D721Med (cell line): ENCODE data around the gene RYR3.

ENCODE experiments used
- DNase-seq: peaks from one replicate; pipeline ENCODE4 v3.0.0; 2011; ENCODE audit warnings: low spot score; ENCODE audit not compliant: insufficient read length
- FAIRE-seq: peaks from 2 replicates; lab custom pipeline; 2011; peaks lifted over from hg19 to GRCh38; lab: Jason Lieb, UNC
- TF ChIP-seq, protein P1 (sequence below): IDR thresholded peaks from 2 replicates; pipeline ENCODE4 v1.5.1; 2012; ENCODE audit warnings: mild to moderate bottlenecking, control low read depth; ENCODE audit not compliant: insufficient read depth; ENCODE audit errors: missing control alignments

The RYR3 gene

DNA sequence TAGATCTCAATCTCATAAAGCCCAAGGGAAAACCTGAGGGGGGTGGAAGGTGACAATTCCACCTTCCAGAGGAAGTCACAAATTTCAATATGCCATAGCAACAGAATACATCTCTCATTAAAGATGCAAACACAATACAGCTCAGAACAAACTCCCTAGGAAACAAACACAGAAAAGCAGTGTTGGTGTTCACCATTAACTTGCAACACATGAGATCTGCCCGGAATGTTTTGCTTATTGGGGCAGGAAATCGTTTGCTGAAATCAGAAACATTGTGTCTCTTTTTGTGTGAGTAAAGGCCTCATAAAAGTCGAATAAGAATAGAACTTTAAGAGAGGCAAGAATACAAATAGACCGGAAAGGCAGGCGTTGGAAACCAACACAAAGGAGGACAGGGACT lies 5.8 kb upstream of the RYR3 start:
- DNase-seq (no peak), FAIRE-seq (no peak)
- TF ChIP-seq, protein P1, sequence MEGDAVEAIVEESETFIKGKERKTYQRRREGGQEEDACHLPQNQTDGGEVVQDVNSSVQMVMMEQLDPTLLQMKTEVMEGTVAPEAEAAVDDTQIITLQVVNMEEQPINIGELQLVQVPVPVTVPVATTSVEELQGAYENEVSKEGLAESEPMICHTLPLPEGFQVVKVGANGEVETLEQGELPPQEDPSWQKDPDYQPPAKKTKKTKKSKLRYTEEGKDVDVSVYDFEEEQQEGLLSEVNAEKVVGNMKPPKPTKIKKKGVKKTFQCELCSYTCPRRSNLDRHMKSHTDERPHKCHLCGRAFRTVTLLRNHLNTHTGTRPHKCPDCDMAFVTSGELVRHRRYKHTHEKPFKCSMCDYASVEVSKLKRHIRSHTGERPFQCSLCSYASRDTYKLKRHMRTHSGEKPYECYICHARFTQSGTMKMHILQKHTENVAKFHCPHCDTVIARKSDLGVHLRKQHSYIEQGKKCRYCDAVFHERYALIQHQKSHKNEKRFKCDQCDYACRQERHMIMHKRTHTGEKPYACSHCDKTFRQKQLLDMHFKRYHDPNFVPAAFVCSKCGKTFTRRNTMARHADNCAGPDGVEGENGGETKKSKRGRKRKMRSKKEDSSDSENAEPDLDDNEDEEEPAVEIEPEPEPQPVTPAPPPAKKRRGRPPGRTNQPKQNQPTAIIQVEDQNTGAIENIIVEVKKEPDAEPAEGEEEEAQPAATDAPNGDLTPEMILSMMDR: no peak

DNA sequence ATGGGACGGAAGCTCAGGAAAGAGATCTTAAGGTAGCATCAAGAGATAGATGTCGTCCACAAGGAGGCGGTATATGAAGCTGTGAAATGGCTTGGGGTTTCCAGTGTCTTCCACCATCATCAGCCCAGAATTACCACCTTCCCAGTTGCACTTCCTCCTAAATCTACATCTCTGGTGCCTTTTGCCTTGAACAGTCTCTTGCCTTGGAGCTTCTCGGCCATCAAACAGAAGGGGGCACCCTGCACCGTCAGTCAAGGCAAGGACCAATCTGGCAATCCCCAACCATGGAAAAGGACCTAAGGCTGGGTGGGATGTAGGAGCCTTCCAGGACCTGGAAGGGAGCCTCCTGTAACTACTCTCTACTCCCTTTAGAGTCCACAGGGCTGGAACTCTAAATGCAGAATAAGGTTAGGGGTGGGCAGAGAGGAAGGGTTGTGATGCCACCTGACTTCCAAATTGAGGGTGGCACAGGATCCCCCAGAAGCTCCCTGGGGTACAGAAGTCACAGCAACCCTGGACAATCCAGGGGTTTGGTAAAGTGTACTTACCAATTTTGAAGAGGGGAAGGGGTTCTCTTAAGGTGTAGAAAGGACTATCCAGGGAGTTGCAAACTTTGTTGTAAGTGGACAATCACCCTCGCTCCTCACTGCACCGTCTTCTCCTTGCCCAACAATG lies 1.0 kb upstream of the RYR3 start:
- FAIRE-seq: no peak
- no peak for DNase-seq

DNA sequence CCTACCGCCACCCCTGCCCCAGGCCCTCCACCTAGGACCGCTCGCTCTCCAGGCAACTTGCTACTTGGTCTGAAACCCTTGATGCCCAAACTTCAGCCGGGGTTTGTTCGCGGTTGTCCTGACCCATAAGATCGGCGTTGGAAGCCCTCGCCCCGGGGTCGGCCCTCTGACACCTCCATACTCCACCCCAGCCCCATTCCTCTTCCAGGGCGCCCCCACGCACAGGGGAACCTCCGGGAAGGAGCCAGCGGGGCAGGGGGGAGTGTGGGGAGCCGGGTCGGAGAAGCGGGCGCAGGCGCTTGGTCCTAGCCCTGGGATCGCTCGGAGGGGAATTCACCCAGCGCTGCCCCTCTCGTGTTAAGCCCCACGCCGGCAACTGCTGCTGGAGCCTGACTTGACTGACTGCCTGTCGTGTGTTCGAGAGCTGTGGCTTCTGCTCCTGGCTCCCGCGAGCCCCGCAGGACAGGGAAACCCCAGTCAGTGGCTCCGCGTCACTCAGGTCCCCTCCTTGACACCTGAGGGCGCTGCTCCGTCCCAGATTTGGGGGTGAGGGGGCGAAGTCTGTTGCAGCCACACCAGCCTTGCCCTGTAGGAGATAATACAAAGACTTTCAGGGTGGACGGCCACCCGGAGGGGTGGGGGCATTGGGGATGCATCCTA lies 675 bp downstream of the RYR3 start:
- no peak for DNase-seq

More for the DNA sequence above, 1.0 kb upstream of the RYR3 start:
- TF ChIP-seq, protein P1: no peak

DNA sequence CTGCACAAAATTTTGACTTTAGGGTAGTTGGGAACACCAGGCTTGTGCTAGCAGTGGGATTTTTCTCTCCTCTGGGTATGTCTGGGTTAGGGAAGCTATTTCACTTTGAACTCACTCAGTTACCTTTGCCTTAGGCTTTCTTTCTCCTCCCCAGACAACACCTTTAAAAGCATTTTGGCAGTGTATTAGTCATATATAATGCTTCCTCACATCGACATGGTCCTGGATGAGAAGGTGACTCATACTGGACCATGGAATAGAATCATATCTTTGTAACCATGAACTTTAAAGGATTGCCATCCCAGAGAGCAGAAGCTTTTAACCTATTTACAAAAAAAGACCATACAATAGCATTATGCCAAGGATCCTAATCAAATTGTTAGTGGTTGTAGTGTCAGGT lies 2.7 kb downstream of the RYR3 start:
- FAIRE-seq (no peak), DNase-seq (no peak)
- TF ChIP-seq, protein P1: no peak

More for the DNA sequence above, 675 bp downstream of the RYR3 start:
- TF ChIP-seq, protein P1: no peak
- no peak for FAIRE-seq

DNA sequence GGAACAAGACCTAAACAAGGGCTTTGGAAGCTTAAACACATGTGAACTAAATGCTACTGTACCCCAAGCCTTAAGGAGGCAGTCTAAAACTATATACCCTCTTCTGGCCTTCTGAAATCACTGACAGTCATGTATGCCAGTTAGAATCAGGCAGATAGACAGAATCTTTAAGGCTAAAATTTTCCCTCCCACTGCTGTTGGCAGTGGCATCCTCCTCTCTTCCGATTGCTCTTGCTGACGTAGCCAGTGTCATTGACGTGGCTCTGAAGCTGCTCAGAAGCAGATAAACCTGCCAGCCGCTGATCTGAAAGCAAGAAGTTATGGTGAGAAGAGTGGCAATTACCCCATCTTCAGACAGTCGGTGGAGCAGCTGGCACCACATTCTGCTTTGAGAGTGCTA lies 3.3 kb downstream of the RYR3 start:
- DNase-seq: no peak
- TF ChIP-seq, protein P1: no peak
- no peak for FAIRE-seq

DNA sequence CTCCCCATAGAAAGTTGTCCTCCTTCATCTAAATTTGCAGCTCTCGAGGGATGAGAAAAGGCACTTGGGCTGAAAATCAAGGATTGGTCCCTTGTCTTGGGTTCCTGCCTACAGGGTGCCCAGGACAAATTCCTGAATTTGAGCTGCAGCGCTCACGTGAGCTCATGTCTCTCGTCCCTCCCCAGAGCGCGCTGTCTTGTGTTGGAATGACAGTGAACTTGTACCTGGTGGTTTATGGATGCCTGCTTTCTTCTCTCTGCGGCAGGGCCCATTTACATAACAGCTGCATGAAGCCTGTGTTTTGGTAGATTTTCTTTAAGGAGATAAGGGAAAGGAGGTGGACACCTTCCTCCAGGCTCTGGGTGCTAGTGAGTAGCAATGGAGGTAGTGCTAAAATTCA lies 4.3 kb downstream of the RYR3 start:
- FAIRE-seq: no peak
- TF ChIP-seq, protein P1: no peak

DNA sequence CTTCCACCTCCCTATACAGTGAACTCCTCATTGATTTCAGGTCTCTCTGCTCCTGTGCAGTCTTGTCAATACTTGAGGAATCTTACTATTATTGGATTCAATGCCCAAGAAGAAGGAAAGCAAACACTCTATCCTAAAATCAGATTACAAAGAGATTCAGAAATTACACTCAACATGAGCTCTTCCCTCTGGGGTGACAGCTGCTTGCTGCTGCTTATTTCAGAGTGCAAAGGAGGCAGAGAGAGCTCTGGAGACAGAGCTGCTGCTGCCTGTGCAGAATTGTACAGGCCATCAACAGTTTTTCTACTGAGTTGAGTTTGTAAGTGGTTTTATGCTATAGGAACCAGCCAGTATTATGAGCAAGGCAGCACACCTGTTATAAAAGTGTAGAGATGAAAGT lies 7.1 kb downstream of the RYR3 start:
- FAIRE-seq: no peak
- TF ChIP-seq, protein P1: no peak
- no peak for DNase-seq

More for the DNA sequence above, 4.3 kb downstream of the RYR3 start:
- DNase-seq: no peak
